LoVo (cell line): ENCODE results near the gene TPM1.

Experiments
- DNase-seq: peaks from one replicate; pipeline ENCODE4 v3.0.0-alpha.2; 2016; ENCODE audit warnings: low spot score

The TPM1 gene

GRCh38 chr15:63075015-63075983, 32.8 kb downstream of the TPM1 start:
- no peak for DNase-seq

GRCh38 chr15:63075984-63076713, 33.6 kb downstream of the TPM1 start:
- no peak for DNase-seq

- DNase-seq: no peak
Measured at GRCh38 chr15:63076714-63077046, 34.1 kb downstream of the TPM1 start.

- no peak for DNase-seq
Measured at GRCh38 chr15:63077952-63078351, 35.4 kb downstream of the TPM1 start.

- DNase-seq: peak; percentile 52
Measured at GRCh38 chr15:63079947-63080626, 37.5 kb downstream of the TPM1 start.

- no peak for DNase-seq
Measured at GRCh38 chr15:63080634-63081250, 38.2 kb downstream of the TPM1 start.

GRCh38 chr15:63082366-63082765, 39.8 kb downstream of the TPM1 start:
- no peak for DNase-seq

GRCh38 chr15:63083044-63083443, 40.5 kb downstream of the TPM1 start:
- DNase-seq: no peak

- no peak for DNase-seq
Measured at GRCh38 chr15:63083541-63083940, 41.0 kb downstream of the TPM1 start.

GRCh38 chr15:63084806-63085205, 42.3 kb downstream of the TPM1 start:
- no peak for DNase-seq

GRCh38 chr15:63085289-63085688, 42.7 kb downstream of the TPM1 start:
- no peak for DNase-seq

- no peak for DNase-seq
Measured at GRCh38 chr15:63086271-63086670, 43.7 kb downstream of the TPM1 start.

- DNase-seq: no peak
Measured at GRCh38 chr15:63086947-63087346, 44.4 kb downstream of the TPM1 start.

GRCh38 chr15:63088533-63089245, 46.1 kb downstream of the TPM1 start:
- no peak for DNase-seq

- no peak for DNase-seq
Measured at GRCh38 chr15:63089260-63090043, 46.9 kb downstream of the TPM1 start.

- DNase-seq: no peak
Measured at GRCh38 chr15:63090472-63090871, 47.9 kb downstream of the TPM1 start.

GRCh38 chr15:63090887-63091286, 48.3 kb downstream of the TPM1 start:
- DNase-seq: no peak

- DNase-seq: no peak
Measured at GRCh38 chr15:63091679-63092446, 49.3 kb downstream of the TPM1 start.

- peak; percentile 87 for DNase-seq
Measured at GRCh38 chr15:63093486-63094205, 51.1 kb downstream of the TPM1 start.
